Glutamatergic neuron (in vitro differentiated cells): ENCODE measurements around the gene FRAT2. TPM values are rescaled to one million over a fixed set of nuclear protein-coding genes. Genes with fewer than 3 reads are reported as not detected.
A peak's percentile ranks its signal among the peaks of the same experiment; 100 is the strongest.

Experiments used
- DNase-seq: peaks from one replicate; pipeline ENCODE4 v3.0.0; 2022
- H3K27ac Mint-ChIP-seq: one replicate; pipeline ENCODE4 v1.8.0; 2020; ENCODE audit warnings: mild to moderate bottlenecking, mixed read lengths, inconsistent platforms; ENCODE audit not compliant: unreplicated experiment
- H3K27me3 Mint-ChIP-seq: one replicate; pipeline ENCODE4 v1.8.0; 2020; ENCODE audit warnings: mild to moderate bottlenecking, moderate library complexity, mixed read lengths, inconsistent platforms; ENCODE audit not compliant: unreplicated experiment
- H3K36me3 Mint-ChIP-seq: one replicate; pipeline ENCODE4 v1.8.0; 2020; ENCODE audit warnings: mild to moderate bottlenecking, mixed read lengths, inconsistent platforms; ENCODE audit not compliant: unreplicated experiment
- H3K4me1 Mint-ChIP-seq: one replicate; pipeline ENCODE4 v1.8.0; 2020; ENCODE audit warnings: mild to moderate bottlenecking, low read depth, mixed read lengths, inconsistent platforms; ENCODE audit not compliant: unreplicated experiment
- H3K4me3 Mint-ChIP-seq: one replicate; pipeline ENCODE4 v1.8.0; 2020; ENCODE audit warnings: mild to moderate bottlenecking, mixed read lengths, inconsistent platforms; ENCODE audit not compliant: unreplicated experiment
- H3K9me3 Mint-ChIP-seq: one replicate; pipeline ENCODE4 v1.8.0; 2020; ENCODE audit warnings: mild to moderate bottlenecking, moderate library complexity, mixed read lengths, inconsistent platforms; ENCODE audit not compliant: unreplicated experiment
- total RNA-seq: library from RNA; stranded (reverse); fragmentation: NEBNext Ultra II Directional; extraction: Animal tissue kit (Norgen Biotek cat#: 25700); gene quantifications from one replicate; pipeline ENCODE4 v1.2.1, GENCODE V29; 2021; ENCODE audit not compliant: unreplicated experiment
- TF ChIP-seq, protein P1 (sequence below): fragments of 200-600 bp; sonication (generic); IDR thresholded peaks from one replicate; pipeline ENCODE4 v1.5.0; 2021; ENCODE audit not compliant: partially characterized antibody, unreplicated experiment

Gene FRAT2
- total RNA-seq, 1 donor from 2014 or later, result 15.9 TPM

DNA sequence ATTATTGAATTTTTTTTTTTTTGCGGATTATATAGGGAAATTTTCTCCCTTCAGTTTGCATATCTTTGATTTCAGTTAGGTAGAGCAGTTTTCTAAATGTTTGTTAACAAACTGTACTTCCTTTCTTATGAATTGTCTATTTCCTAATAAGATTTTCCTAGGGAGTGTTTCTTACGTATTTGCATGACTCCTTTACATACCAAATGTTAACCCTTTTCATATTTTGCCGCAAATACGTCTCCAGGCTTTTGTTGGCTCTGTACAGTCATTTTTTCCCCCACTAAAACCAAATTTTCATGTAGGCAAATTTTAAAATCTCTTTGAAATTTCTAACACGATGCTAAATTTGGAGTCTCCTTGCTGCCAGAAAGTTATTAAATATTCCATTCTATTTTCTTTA lies 1.9 kb upstream of the FRAT2 start:
- Mint-ChIP-seq H3K27me3 (peaks cover 7% of the 10 kb centered on the region), H3K4me3 (peak overlapping the region; percentile 8), H3K27ac (no peak overlapping the region), H3K36me3 (no peaks in the 10 kb centered on the region), H3K9me3 (peaks cover 10% of the 10 kb centered on the region), H3K4me1 (peaks cover 34% of the 10 kb centered on the region)
- no peak for DNase-seq
- TF ChIP-seq, protein P1, sequence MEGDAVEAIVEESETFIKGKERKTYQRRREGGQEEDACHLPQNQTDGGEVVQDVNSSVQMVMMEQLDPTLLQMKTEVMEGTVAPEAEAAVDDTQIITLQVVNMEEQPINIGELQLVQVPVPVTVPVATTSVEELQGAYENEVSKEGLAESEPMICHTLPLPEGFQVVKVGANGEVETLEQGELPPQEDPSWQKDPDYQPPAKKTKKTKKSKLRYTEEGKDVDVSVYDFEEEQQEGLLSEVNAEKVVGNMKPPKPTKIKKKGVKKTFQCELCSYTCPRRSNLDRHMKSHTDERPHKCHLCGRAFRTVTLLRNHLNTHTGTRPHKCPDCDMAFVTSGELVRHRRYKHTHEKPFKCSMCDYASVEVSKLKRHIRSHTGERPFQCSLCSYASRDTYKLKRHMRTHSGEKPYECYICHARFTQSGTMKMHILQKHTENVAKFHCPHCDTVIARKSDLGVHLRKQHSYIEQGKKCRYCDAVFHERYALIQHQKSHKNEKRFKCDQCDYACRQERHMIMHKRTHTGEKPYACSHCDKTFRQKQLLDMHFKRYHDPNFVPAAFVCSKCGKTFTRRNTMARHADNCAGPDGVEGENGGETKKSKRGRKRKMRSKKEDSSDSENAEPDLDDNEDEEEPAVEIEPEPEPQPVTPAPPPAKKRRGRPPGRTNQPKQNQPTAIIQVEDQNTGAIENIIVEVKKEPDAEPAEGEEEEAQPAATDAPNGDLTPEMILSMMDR, result no peak

DNA sequence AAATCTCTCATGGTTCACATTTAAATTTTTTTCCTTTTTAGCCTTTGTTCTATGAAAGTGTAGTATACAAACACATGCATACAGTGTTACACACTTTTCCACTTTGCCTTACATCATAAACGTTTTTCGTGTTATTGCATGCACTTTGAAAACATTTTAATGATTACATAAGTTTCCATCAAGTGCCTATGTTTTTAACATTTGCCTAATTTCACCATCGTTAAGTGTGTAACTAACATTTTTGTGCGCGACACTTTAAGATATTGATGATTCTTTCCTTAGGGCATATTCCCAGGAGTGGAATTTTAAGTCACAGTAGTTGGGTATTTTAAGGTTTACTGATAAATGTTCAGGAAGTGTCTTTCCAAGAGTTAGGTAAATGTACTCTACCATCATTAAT lies 1.5 kb upstream of the FRAT2 start:
- no peak overlapping the region for H3K27ac Mint-ChIP-seq
- no peaks in the 10 kb centered on the region for H3K36me3 Mint-ChIP-seq
- DNase-seq, result no peak
- H3K4me3 Mint-ChIP-seq, result peak overlapping the region; percentile 42
- peaks cover 34% of the 10 kb centered on the region for H3K4me1 Mint-ChIP-seq
- H3K9me3 Mint-ChIP-seq, result peaks cover 10% of the 10 kb centered on the region
- TF ChIP-seq, protein P1, result no peak
- peaks cover 7% of the 10 kb centered on the region for H3K27me3 Mint-ChIP-seq

DNA sequence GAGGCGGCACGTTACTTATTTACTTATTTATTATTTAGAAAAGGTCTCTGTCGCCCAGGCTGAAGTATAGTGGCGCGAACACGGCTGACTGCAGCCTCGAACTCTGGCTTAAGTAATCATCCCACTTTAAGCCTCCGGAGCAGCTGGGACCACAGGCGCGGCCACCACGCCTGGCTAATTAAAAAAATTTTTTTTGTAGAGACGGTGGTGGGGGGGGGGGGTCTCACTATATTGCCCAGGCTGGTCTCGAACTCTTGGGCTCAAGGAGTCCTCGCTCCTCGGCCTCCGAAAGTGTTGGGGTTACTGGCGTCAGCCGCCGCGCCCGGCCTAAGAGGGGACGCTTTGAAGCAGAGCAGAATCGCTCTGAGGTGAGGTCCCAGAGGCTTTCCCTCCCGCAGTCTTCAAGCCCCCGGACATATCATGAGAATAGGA lies 675 bp upstream of the FRAT2 start:
- Mint-ChIP-seq H3K36me3 (peaks cover under 1% of the 10 kb centered on the region), H3K4me1 (peaks cover 34% of the 10 kb centered on the region), H3K9me3 (peaks cover 10% of the 10 kb centered on the region), H3K4me3 (peak overlapping the region; percentile 59), H3K27me3 (peaks cover 7% of the 10 kb centered on the region), H3K27ac (no peak overlapping the region)
- DNase-seq, result no peak
- TF ChIP-seq, protein P1, result no peak

DNA sequence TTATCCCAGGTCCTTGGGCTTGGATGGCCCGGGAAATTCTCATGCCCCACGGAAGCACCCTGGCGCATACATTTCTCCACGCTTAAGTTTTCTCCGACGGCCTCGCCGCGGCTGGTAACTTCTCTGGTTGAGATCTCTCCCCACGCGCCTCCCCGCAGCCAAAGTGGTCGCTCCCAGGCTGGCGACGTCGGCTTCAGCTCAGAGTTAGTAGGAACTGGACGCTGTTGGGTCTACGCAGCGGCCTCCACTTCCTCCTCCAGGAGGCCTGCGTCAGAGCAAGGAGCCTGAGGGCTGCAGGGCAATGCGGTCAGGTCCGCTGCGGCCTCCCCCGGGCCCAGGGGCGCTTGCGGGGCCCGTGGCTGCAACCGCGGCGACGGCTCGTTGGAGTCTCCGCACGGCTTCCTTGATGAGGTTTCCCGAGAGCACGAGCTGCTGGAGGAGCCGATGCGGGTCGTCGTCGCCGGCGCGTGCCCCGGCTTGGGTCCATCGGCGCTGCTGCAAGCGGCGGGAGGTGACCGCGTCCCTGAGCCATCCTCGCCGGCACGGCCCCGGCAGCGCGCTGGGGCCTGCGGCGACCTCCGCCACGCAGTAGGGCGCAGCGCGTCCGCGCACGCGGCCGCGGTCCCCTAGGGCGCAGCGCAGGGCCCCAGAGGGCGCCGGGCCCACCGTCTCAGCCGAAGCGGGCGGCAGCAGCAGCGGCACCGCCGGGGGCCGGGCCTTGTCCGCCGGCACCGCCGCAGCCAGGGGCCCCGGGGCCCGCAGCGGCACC lies 744 bp downstream of the FRAT2 start:
- Mint-ChIP-seq H3K9me3 (peaks cover 10% of the 10 kb centered on the region), H3K4me1 (peaks cover 40% of the 10 kb centered on the region), H3K36me3 (peaks cover 4% of the 10 kb centered on the region), H3K4me3 (peak overlapping the region; percentile 96), H3K27me3 (peaks cover 7% of the 10 kb centered on the region), H3K27ac (peak overlapping the region; percentile 78)
- TF ChIP-seq, protein P1, result no peak
- peak; percentile 58 for DNase-seq

DNA sequence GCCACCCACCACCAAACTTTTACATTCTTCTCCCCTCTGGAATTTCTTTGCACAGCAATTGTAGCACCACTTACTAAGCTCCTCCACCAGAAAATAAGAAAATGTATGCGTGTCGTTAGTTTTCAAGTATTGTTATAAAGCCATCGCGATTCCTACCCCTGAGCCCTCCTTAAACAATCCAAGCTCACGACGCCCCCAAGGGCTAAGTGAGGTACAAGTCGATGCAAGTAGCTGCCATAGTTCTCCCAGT lies 1.3 kb downstream of the FRAT2 start:
- peaks cover 10% of the 10 kb centered on the region for H3K9me3 Mint-ChIP-seq
- H3K27me3 Mint-ChIP-seq, result peaks cover 7% of the 10 kb centered on the region
- peak overlapping the region; percentile 96 for H3K4me3 Mint-ChIP-seq
- peak overlapping the region; percentile 78 for H3K27ac Mint-ChIP-seq
- H3K4me1 Mint-ChIP-seq, result peaks cover 44% of the 10 kb centered on the region
- no peak for DNase-seq
- peaks cover 4% of the 10 kb centered on the region for H3K36me3 Mint-ChIP-seq
- TF ChIP-seq, protein P1, result no peak
